OCI-LY3 (cell line): Measurements from ENCODE around the gene ARFGAP3.

ENCODE experiments used
- H2AFZ ChIP-seq: fragments of 200-600, 300-600 bp; shearing (Covaris generic); 2 replicates; pipeline ENCODE4 v1.6.0; 2014; ENCODE audit warnings: antibody characterized with exemption, low read depth, low read length
- H3K27ac ChIP-seq: fragments of 200-600, 300-600 bp; sonication (generic); 2 replicates; pipeline ENCODE4 v1.5.1; 2014; ENCODE audit warnings: mild to moderate bottlenecking, low read length, moderate library complexity, mixed read lengths
- H3K27me3 ChIP-seq: fragments of 200-600, 300-600 bp; sonication (generic); 2 replicates; pipeline ENCODE4 v1.6.1; 2014; ENCODE audit warnings: low read depth, low read length, mixed read lengths
- H3K36me3 ChIP-seq: fragments of 200-600, 300-600 bp; sonication (generic); replicated peaks from 2 replicates; pipeline ENCODE3; 2014; ENCODE audit warnings: low read depth, low read length, mixed read lengths
- H3K4me1 ChIP-seq: fragments of 300-600, 200-600 bp; sonication (generic); 2 replicates; pipeline ENCODE4 v1.6.1; 2014; ENCODE audit warnings: low read length, mixed read lengths
- H3K4me2 ChIP-seq: fragments of 200-600, 300-600 bp; sonication (generic); 2 replicates; pipeline ENCODE4 v1.6.1; 2014; ENCODE audit warnings: low read length, mixed read lengths
- H3K4me3 ChIP-seq: fragments of 300-600, 200-600 bp; sonication (generic); 2 replicates; pipeline ENCODE4 v1.5.1; 2014; ENCODE audit warnings: antibody characterized with exemption, mild to moderate bottlenecking, low read length, moderate library complexity
- H3K79me2 ChIP-seq: fragments of 300-600, 200-600 bp; shearing (Covaris generic); 2 replicates; pipeline ENCODE4 v1.6.1; 2014; ENCODE audit warnings: mild to moderate bottlenecking, low read length, mixed read lengths
- H3K9ac ChIP-seq: fragments of 300-600, 200-600 bp; shearing (Covaris generic); 2 replicates; pipeline ENCODE4 v1.6.0; 2014; ENCODE audit warnings: mild to moderate bottlenecking, low read length, moderate library complexity
- H3K9me3 ChIP-seq: fragments of 200-600, 300-600 bp; shearing (Covaris generic); 2 replicates; pipeline ENCODE4 v1.6.1; 2014; ENCODE audit warnings: low read length, mixed read lengths; ENCODE audit not compliant: insufficient read depth
- H4K20me1 ChIP-seq: fragments of 200-600, 300-600 bp; sonication (generic); 2 replicates; pipeline ENCODE4 v1.6.1; 2016; ENCODE audit warnings: low read length, mixed read lengths; ENCODE audit not compliant: insufficient read depth
- CTCF ChIP-seq: fragments of 200-600, 300-600 bp; sonication (generic); IDR thresholded peaks from 2 replicates; pipeline ENCODE4 v1.5.1; 2014; ENCODE audit warnings: antibody characterized with exemption, low read length, low read depth
- EZH2phosphoT487 ChIP-seq: fragments of 200-600 bp; shearing (Covaris generic); IDR thresholded peaks from 2 replicates; pipeline ENCODE4 v1.6.1; 2018; ENCODE audit warnings: antibody characterized with exemption, mixed run types, low read depth

ARFGAP3 gene

DNA sequence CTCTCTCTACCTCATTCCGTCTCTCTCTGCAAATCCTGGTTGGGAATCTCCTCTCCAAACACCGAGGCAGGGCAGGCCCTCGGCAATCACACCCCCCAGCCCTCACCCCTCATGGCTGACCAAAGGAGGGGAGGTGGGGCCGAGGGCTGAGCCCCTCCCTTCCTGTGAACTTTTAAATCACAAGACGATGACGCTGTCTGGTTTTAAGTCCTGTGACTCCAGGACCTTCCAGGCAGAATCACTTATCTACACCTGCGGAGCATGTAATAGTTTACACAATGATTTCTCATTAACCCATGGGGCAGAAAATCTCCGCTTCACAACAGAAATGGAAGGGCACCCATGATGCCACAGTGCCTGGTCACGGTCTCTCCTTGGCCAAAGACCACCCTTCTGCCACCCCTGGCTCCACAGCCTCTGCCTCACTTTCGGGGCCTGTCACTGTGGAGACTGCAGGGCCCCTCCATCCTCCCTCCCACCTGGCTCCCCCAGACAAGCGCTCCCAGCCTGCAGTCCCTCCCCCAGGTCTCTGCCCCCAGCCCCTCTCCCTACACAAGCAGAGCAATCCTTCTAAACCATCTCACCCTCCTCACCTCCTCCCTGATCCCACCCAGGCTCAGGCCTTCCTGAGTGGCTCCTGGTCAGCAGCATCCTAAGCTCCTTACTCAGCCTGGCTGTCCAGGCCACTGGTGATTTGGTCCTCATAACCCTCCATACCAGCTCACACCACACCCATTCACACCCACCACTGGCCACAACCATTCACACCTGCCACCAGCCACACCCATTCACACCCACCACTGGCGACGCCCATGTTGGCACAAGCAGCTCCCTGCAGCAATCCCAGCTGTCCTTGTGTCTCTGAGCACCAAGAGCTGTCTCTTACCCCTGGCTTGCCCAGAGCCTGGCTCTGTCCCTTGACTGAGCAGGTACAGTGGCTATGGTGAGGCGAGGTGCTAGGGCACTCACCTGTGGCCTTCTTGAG lies 30.7 kb upstream of the ARFGAP3 start:
- no peak overlapping the region for H2AFZ ChIP-seq
- no peak overlapping the region for H3K9ac ChIP-seq
- no peaks in the 10 kb centered on the region for H3K79me2 ChIP-seq
- no peaks in the 10 kb centered on the region for H4K20me1 ChIP-seq
- H3K9me3 ChIP-seq: no peaks in the 10 kb centered on the region
- no peak for TF ChIP-seq EZH2phosphoT487
- no peak for TF ChIP-seq CTCF
- no peak overlapping the region for H3K4me3 ChIP-seq
- no peak overlapping the region for H3K27ac ChIP-seq
- H3K27me3 ChIP-seq: no peaks in the 10 kb centered on the region
- no peak overlapping the region for H3K4me2 ChIP-seq
- H3K36me3 ChIP-seq: peaks cover 51% of the 10 kb centered on the region
- peaks cover 47% of the 10 kb centered on the region for H3K4me1 ChIP-seq

DNA sequence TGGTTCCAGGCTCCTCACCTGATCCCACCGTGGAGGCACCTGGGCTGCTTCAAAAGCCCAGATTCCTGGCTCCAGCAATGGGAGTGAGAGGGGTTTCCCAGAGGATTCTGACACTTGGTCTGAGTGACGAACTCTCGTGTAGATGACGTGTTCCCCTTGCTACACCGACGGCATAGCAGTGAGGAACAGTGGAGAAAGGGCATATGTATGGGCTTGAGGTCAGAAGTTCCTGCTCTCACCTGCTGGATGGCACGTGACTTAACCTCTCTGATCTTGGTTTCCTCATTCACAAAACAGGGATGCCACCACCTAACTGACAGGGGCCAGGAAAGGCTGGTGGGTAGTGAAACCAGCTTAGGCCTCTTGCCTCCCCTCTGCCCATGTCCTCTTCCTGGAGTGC lies 30.0 kb upstream of the ARFGAP3 start:
- H3K9ac ChIP-seq: no peak overlapping the region
- H3K4me3 ChIP-seq: no peak overlapping the region
- no peak overlapping the region for H3K4me2 ChIP-seq
- peaks cover 54% of the 10 kb centered on the region for H3K36me3 ChIP-seq
- peaks cover 48% of the 10 kb centered on the region for H3K4me1 ChIP-seq
- H2AFZ ChIP-seq: no peak overlapping the region
- no peak overlapping the region for H3K27ac ChIP-seq
- H3K27me3 ChIP-seq: no peaks in the 10 kb centered on the region
- no peak for TF ChIP-seq CTCF
- TF ChIP-seq EZH2phosphoT487: no peak
- H4K20me1 ChIP-seq: no peaks in the 10 kb centered on the region
- no peaks in the 10 kb centered on the region for H3K9me3 ChIP-seq
- H3K79me2 ChIP-seq: no peaks in the 10 kb centered on the region

- H3K27me3 ChIP-seq: no peaks in the 10 kb centered on the region
- H4K20me1 ChIP-seq: no peaks in the 10 kb centered on the region
- H3K9me3 ChIP-seq: no peaks in the 10 kb centered on the region
- H3K36me3 ChIP-seq: peaks cover 61% of the 10 kb centered on the region
- TF ChIP-seq CTCF: no peak
- no peak for TF ChIP-seq EZH2phosphoT487
- no peak overlapping the region for H2AFZ ChIP-seq
- no peak overlapping the region for H3K4me2 ChIP-seq
- H3K27ac ChIP-seq: no peak overlapping the region
- H3K4me1 ChIP-seq: peaks cover 56% of the 10 kb centered on the region
- no peak overlapping the region for H3K9ac ChIP-seq
- no peak overlapping the region for H3K4me3 ChIP-seq
- no peaks in the 10 kb centered on the region for H3K79me2 ChIP-seq
Observed at GRCh38 chr22:42885446-42885845, 28.4 kb upstream of the ARFGAP3 start.

- H3K4me2 ChIP-seq: no peak overlapping the region
- no peak overlapping the region for H3K27ac ChIP-seq
- H3K4me3 ChIP-seq: no peak overlapping the region
- no peaks in the 10 kb centered on the region for H3K9me3 ChIP-seq
- H3K36me3 ChIP-seq: peaks cover 64% of the 10 kb centered on the region
- 0 out of 2 replicates have a peak, but pooled peaks cover 3% of the 10 kb centered on the region for H4K20me1 ChIP-seq
- H3K27me3 ChIP-seq: no peaks in the 10 kb centered on the region
- H3K79me2 ChIP-seq: no peaks in the 10 kb centered on the region
- H3K9ac ChIP-seq: no peak overlapping the region
- no peak overlapping the region for H2AFZ ChIP-seq
- H3K4me1 ChIP-seq: peaks cover 49% of the 10 kb centered on the region
- TF ChIP-seq CTCF (no peak), EZH2phosphoT487 (no peak)
Observed at GRCh38 chr22:42884616-42885375, 27.7 kb upstream of the ARFGAP3 start.
